ENCODE measurements around the gene STX1B.

Gene STX1B

GRCh38 chr16:30996324-30996984 lies 14.0 kb downstream of the STX1B start:
- DNase-seq (ENCODE audit: low read depth, low spot score): no peak

- no peak for DNase-seq (ENCODE audit: low read depth, low spot score)
Measured at GRCh38 chr16:30995927-30996323, 14.5 kb downstream of the STX1B start.

- no peak for DNase-seq (ENCODE audit: low read depth, low spot score)
Measured at GRCh38 chr16:30992931-30993816, 17.3 kb downstream of the STX1B start.

GRCh38 chr16:30992276-30992780 lies 18.1 kb downstream of the STX1B start:
- no peak for DNase-seq (ENCODE audit: low read depth, low spot score)

GRCh38 chr16:30991052-30991451 lies 19.4 kb downstream of the STX1B start:
- no peak for DNase-seq (ENCODE audit: low read depth, low spot score)

GRCh38 chr16:30990105-30990504 lies 20.3 kb downstream of the STX1B start:
- DNase-seq (ENCODE audit: low read depth, low spot score): no peak

GRCh38 chr16:30989469-30990047 lies 20.9 kb downstream of the STX1B start:
- DNase-seq (ENCODE audit: low read depth, low spot score): no peak

- no peak for DNase-seq (ENCODE audit: low read depth, low spot score)
Measured at GRCh38 chr16:30987581-30988190, 22.8 kb downstream of the STX1B start.

GRCh38 chr16:30986129-30986991 lies 24.1 kb downstream of the STX1B start:
- DNase-seq (ENCODE audit: low read depth, low spot score): no peak

GRCh38 chr16:30985401-30986128 lies 24.9 kb downstream of the STX1B start:
- no peak for DNase-seq (ENCODE audit: low read depth, low spot score)

- peak; percentile 97 for DNase-seq (ENCODE audit: low read depth, low spot score)
Measured at GRCh38 chr16:30984669-30985400, 25.6 kb downstream of the STX1B start, which contains the start of gene HSD3B7. HSD3B7 (plus strand) TSS chr16:30985207; CDS start chr16:30985659, 452 bp downstream.

GRCh38 chr16:30983898-30984610 lies 26.4 kb downstream of the STX1B start:
- no peak for DNase-seq (ENCODE audit: low read depth, low spot score)

GRCh38 chr16:30983289-30983889 lies 27.0 kb downstream of the STX1B start:
- no peak for DNase-seq (ENCODE audit: low read depth, low spot score)

- no peak for DNase-seq (ENCODE audit: low read depth, low spot score)
Measured at GRCh38 chr16:30982548-30983288, 27.7 kb downstream of the STX1B start.

GRCh38 chr16:30980959-30981358 lies 29.5 kb downstream of the STX1B start:
- no peak for DNase-seq (ENCODE audit: low read depth, low spot score)

- no peak for DNase-seq (ENCODE audit: low read depth, low spot score)
Measured at GRCh38 chr16:30980434-30980833, 30.0 kb downstream of the STX1B start.

- DNase-seq (ENCODE audit: low read depth, low spot score): no peak
Measured at GRCh38 chr16:30980023-30980371, 30.4 kb downstream of the STX1B start.

Data from ELF-1 (cell line).